Lung (tissue), 12 donors: ENCODE measurements around the gene CSH2. TPM values are rescaled to one million over a fixed set of nuclear protein-coding genes. Genes with fewer than 3 reads are reported as not detected.
"Not testable (repeated sequence)": the region's sequence is repeated elsewhere in the genome, so short reads cannot be mapped to it uniquely, and the experiment has no call there.

Experiments used
- ATAC-seq: fragments of 200-7000 bp; cut with Tn5 transposase; one replicate; pipeline ENCODE4 v1.9.1; 2020; ENCODE audit warnings: moderate number of reproducible peaks; ENCODE audit not compliant: insufficient read depth, low FRiP score
- DNase-seq, 3 donors: peaks; one replicate each; pipeline ENCODE4 v3.0.0-alpha.2; 2013 to 2017
- H3K27ac ChIP-seq, 2 donors: one replicate each; pipeline ENCODE4 v1.5.1; 2013; ENCODE audit warnings: mild to moderate bottlenecking in 2 of 2, moderate library complexity in 2 of 2, control low read depth in 1 of 2, inconsistent platforms in 1 of 2, low read depth in 1 of 2, low read length in 1 of 2
- H3K27me3 ChIP-seq, 3 donors: one replicate each; pipeline ENCODE4 v1.5.1; 2013; ENCODE audit warnings: low read length in 2 of 3; ENCODE audit not compliant: control insufficient read depth in 3 of 3, insufficient read depth in 3 of 3
- H3K36me3 ChIP-seq, 4 donors: one replicate each; pipeline ENCODE4 v1.5.1; 2013; ENCODE audit warnings: low read length in 4 of 4, mild to moderate bottlenecking in 1 of 4, moderate library complexity in 1 of 4; ENCODE audit not compliant: control insufficient read depth in 4 of 4, insufficient read depth in 4 of 4
- H3K4me1 ChIP-seq, 5 donors: one replicate each; pipeline ENCODE4 v1.5.1; 2013; ENCODE audit warnings: low read length in 5 of 5, mild to moderate bottlenecking in 2 of 5, moderate library complexity in 1 of 5; ENCODE audit not compliant: control insufficient read depth in 5 of 5, insufficient read depth in 5 of 5
- H3K4me3 ChIP-seq: one replicate; pipeline ENCODE4 v1.5.1; 2013; ENCODE audit warnings: mild to moderate bottlenecking, control low read depth, moderate library complexity
- H3K9ac ChIP-seq, 2 donors: one replicate each; pipeline ENCODE4 v1.5.1; 2013; ENCODE audit warnings: low read length in 2 of 2, control low read depth in 1 of 2; ENCODE audit not compliant: insufficient read depth in 1 of 2
- H3K9me3 ChIP-seq, 4 donors: one replicate each; pipeline ENCODE4 v1.5.1; 2013; ENCODE audit warnings: low read length in 3 of 4, mild to moderate bottlenecking in 1 of 4, moderate library complexity in 1 of 4; ENCODE audit not compliant: control insufficient read depth in 4 of 4, insufficient read depth in 3 of 4
- WGBS, 2 donors: extraction: QIAGEN DNeasy Blood & Tissue Kit; methylation state at CpG; one replicate each; pipeline ENCODE4 v1.1.7; 2013; 5-methylcytosine and 5-hydroxymethylcytosine counted together
- polyA plus RNA-seq, 2 donors: library from polyadenylated mRNA; stranded (reverse); fragments of 200-250 nt; gene quantifications; one replicate each; pipeline ENCODE4 v1.2.1, GENCODE V29; 2013
- total RNA-seq, 2 donors: library from RNA; depleted of rRNA in 1 of 2; stranded (reverse); fragments of >200 nt in 1 of 2; gene quantifications; one replicate each; pipeline ENCODE4 v1.2.1, GENCODE V29; 2014 to 2021
- TF ChIP-seq, protein P1 (sequence below): IDR thresholded peaks from 2 replicates; pipeline ENCODE4 v1.5.1; 2012; ENCODE audit warnings: mild to moderate bottlenecking; ENCODE audit errors: control extremely low read depth, extremely low read depth
- donor health status: control.
- donor health status: control.
- donor health status: Bipolar disorder and iron deficiency.
- donor health status: healthy.
- donor health status: DM: yes; HTN: yes; CAD: no.

Gene CSH2
- total and polyA plus RNA-seq, 4 donors: not detected

DNA sequence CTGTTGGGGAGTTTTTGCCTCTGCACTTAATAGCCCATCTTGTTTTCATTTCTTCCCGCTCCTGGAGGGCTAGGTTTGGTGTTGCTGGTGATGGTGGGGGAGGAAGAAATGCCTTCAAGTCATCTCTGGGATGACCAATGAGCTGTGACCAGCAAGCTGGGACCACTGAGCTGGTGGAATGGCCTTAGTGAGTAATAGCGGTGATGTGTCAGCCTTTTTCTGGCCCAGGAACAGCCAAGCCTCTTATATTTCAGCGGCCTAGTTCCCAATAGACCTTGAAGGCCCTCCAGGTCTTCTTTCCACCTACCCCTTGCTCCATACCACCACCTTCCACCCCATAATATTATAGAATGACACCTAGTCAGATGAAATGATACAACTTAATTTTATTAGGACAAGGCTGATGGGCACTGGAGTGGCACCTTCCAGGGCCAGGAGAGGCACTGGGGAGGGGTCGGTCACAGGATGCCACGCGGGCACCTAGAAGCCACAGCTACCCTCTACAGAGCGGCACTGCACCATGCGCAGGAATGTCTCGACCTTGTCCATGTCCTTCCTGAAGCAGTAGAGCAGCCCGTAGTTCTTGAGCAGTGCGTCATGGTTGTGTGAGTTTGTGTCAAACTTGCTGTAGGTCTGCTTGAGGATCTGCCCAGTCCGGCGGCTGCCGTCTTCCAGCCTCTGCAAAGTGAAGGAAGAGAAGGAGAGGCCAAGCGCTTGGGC is 1.7 kb downstream of the CSH2 start:
- WGBS, 2 donors: 95 to 96% methylated on average over 11 to 14 of the region's 15 CpGs
- H3K9ac ChIP-seq, H3K27me3 ChIP-seq, H3K27ac ChIP-seq, H3K4me1 ChIP-seq, DNase-seq, H3K9me3 ChIP-seq, H3K4me3 ChIP-seq, ATAC-seq, H3K36me3 ChIP-seq: not testable (repeated sequence)

DNA sequence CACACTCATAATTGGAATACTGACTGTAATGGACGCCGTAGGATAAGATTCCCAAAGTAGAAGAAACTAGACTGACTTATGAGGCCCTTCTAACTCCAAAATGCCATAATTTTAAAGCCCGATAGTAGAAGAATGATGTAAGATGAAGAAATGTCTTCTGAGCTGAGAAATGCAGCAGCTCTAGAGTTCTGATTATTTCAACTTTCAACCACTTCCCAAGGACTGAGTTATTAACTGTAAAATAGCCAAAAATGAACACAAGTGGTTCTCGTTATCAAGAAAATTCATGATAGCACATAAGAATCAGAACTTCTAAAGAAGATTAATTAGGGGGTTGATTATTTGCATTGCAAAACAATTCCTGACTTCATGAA is 3.2 kb downstream of the CSH2 start:
- H3K27me3 ChIP-seq, ATAC-seq, H3K27ac ChIP-seq, H3K4me1 ChIP-seq, H3K4me3 ChIP-seq, H3K9ac ChIP-seq, H3K9me3 ChIP-seq, DNase-seq, H3K36me3 ChIP-seq: not testable (repeated sequence)
- 84 to 89% methylated on average over 4 of the region's 4 CpGs for WGBS, 2 donors

DNA sequence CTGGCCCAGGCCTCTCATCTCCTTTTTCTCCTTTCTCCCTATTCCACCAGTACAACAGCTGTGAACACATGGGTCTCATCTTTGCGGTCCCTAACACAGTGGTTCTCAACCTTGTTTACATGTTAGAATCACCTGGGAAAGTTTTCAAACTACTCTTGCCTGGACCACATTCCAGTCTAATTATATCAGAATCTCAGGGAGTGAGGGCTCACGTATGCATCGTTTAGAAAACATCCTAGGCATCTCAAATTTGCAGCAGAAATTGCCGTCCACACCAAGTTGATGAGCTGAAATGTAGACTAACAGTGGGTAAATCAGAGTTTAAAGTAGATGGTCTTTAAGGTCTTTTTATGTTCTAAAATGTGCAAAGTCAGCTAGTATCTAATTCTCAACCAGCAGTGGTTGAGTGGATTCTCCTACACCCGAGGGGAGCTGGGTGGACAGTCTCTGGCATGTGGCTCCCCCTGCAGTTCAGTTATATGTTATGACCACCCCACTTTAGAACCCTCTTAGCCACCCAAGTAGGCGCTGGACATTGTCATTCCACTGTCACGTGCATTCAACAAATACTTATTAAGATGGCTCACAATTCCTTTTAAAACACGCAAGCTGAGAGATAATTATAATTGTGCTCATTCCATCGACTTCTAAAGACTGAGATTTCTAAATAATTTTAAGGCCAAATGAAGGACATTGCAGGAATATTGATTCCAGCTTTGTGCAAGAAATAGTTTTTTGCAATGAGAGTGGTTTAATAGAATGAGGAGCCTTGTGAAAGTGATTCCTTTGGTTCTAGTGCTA is 3.8 kb downstream of the CSH2 start:
- not testable (repeated sequence) for H3K27ac ChIP-seq, H3K27me3 ChIP-seq, H3K9ac ChIP-seq, H3K4me3 ChIP-seq, ATAC-seq, H3K36me3 ChIP-seq, H3K4me1 ChIP-seq, H3K9me3 ChIP-seq
- 51 to 69% methylated on average over 9 of the region's 9 CpGs for WGBS, 2 donors
- DNase-seq: peak in 1 of 3 donors; percentile 22

DNA sequence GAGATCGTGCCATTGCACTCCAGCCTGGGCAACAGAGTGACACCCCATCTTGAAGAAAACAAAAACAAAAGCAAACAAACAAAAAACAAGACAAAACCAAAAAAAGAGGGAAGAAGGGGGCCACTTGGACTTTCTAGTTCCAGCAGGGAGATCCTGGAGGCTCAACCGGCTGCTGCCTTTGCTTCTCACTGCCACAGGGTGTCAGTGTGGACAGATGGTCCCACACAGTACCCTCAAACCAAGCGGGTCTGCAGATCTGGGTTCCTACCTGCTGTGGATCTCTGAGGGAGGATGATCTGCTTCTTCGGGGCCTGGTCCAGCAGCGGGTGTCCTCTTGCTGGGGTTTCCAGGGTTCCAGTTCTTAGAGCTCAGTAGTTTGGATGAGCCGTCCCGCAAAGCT is 6.9 kb downstream of the CSH2 start:
- H3K27ac ChIP-seq, H3K4me1 ChIP-seq, H3K36me3 ChIP-seq, H3K4me3 ChIP-seq, ATAC-seq, H3K9ac ChIP-seq, H3K27me3 ChIP-seq, H3K9me3 ChIP-seq, DNase-seq: not testable (repeated sequence)
- whole genome bisulfite sequencing, 2 donors: 77 to 79% methylated on average over 7 of the region's 7 CpGs

DNA sequence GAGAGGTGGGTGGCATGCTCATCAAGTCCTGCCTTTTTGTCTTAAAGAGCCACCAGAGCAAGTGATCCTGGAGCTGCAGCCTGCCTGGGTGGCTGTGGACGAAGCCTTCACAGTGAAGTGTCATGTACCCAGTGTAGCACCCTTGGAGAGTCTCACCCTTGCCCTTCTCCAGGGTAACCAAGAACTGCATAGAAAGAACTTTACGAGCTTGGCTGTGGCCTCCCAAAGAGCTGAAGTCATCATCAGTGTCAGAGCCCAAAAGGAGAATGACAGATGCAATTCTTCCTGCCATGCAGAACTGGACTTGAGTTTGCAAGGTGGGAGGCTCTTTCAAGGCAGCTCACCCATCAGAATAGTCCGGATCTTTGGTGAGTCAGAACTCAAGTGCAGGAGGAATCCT is 14.2 kb downstream of the CSH2 start:
- Histone ChIP-seq H3K27ac (no peak overlapping the region), H3K27me3 (peaks cover 0 to 3% (median 0%) of the 10 kb centered on the region in 3 donors), H3K36me3 (no peaks in the 10 kb centered on the region), H3K9ac (no peak overlapping the region), H3K4me3 (no peak overlapping the region), H3K4me1 (no peaks in the 10 kb centered on the region), H3K9me3 (no peaks in the 10 kb centered on the region)
- ATAC-seq: no peak
- 83 to 87% methylated on average over 3 of the region's 3 CpGs for WGBS, 2 donors
- TF ChIP-seq, protein P1, sequence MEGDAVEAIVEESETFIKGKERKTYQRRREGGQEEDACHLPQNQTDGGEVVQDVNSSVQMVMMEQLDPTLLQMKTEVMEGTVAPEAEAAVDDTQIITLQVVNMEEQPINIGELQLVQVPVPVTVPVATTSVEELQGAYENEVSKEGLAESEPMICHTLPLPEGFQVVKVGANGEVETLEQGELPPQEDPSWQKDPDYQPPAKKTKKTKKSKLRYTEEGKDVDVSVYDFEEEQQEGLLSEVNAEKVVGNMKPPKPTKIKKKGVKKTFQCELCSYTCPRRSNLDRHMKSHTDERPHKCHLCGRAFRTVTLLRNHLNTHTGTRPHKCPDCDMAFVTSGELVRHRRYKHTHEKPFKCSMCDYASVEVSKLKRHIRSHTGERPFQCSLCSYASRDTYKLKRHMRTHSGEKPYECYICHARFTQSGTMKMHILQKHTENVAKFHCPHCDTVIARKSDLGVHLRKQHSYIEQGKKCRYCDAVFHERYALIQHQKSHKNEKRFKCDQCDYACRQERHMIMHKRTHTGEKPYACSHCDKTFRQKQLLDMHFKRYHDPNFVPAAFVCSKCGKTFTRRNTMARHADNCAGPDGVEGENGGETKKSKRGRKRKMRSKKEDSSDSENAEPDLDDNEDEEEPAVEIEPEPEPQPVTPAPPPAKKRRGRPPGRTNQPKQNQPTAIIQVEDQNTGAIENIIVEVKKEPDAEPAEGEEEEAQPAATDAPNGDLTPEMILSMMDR: no peak
- DNase-seq: no peak

DNA sequence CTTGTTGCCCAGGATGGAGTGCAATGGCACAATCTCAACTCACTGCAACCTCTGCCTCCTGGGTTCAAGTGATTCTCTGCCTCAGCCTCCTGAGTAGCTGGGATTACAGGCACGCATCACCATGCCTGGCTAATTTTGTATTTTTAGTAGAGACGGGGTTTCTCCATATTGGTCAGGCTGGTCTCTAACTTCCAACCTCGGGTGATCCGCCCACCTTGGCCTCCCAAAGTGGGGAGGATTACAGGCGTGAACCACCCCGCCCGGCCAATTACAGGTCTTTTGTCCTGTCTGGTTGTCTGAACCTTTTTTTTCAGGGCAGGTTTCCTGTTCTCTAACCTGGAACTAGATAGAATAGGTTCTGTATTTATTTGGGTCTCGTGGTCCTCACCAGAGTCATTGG is 17.1 kb downstream of the CSH2 start:
- not testable (repeated sequence) for ATAC-seq, H3K9me3 ChIP-seq, H3K27ac ChIP-seq, H3K27me3 ChIP-seq, H3K36me3 ChIP-seq, H3K4me3 ChIP-seq, H3K9ac ChIP-seq, H3K4me1 ChIP-seq, DNase-seq
- 91 to 94% methylated on average over 8 of the region's 8 CpGs for WGBS, 2 donors
